SK-N-SH (cell line): ENCODE data around the gene CHAT.

Source experiments
- EP300 ChIP-seq, 2 experiments: IDR thresholded peaks; 2 replicates each; pipeline versions ENCODE4 v1.4.0 to v1.6.1; 2012; ENCODE audit warnings: borderline replicate concordance in 1 of 2, low read depth in 1 of 2, low read length in 1 of 2
- FOSL2 ChIP-seq: IDR thresholded peaks from 2 replicates; pipeline ENCODE4 v1.4.0; 2012; ENCODE audit warnings: low read depth, mild to moderate bottlenecking, moderate library complexity, borderline replicate concordance
- NFIC ChIP-seq: IDR thresholded peaks from 2 replicates; pipeline ENCODE4 v1.4.0; 2012; ENCODE audit warnings: borderline replicate concordance
- RAD21 ChIP-seq: IDR thresholded peaks from 2 replicates; pipeline ENCODE4 v1.6.1; 2012; ENCODE audit warnings: mild to moderate bottlenecking, low read length
- RFX5 ChIP-seq: IDR thresholded peaks from 2 replicates; pipeline ENCODE4 v1.6.1; 2012; ENCODE audit warnings: mild to moderate bottlenecking, improper control_type of control experiment, low read length
- SMC3 ChIP-seq: IDR thresholded peaks from 2 replicates; pipeline ENCODE4 v1.6.1; 2012; ENCODE audit warnings: low read depth, low read length, improper control_type of control experiment
- TAF1 ChIP-seq: IDR thresholded peaks from 2 replicates; pipeline ENCODE4 v1.6.1; 2012; ENCODE audit warnings: low read depth, mild to moderate bottlenecking, low read length, moderate library complexity, borderline replicate concordance
- TF ChIP-seq, protein P1 (sequence below): fragments of 200-600 bp; sonication (generic); IDR thresholded peaks from 2 replicates; pipeline ENCODE4 v1.6.1; 2017; ENCODE audit warnings: antibody characterized with exemption, mild to moderate bottlenecking, moderate library complexity

DNA sequence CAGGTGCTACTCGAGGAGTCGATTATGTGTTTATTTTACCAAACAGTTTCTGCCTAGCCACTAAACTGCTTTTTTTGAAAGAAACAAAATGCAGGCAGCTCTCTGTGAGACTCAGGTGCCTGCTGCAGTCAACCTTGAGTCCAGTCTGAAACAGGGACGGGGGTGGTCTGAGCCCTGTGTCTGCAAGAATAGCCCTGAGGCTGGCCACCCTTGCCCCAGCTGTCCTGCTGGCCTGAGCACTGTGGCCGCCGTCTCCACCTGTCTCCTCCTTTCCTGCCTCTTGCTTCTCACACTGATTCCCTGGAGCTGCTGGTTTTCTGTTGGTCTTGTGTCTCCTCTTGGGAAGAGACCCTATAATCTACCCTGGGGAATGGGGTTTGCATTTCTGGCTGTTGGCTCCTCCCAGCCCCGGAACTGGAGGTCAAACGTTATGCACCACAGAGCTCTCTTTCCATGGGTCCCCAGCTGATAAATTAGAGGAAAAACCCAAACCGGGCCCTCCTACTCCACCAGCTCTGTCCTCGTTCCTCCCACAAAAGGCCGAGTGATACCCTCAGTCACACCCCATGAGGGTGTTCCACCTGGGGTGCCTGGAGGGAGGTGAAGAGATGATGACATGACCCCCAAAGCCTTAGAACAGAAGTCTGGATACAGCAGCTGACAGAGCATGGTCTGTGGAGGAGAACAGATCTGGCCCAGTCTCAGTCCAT is 18.7 kb upstream of the CHAT start:
- TF ChIP-seq RFX5, result no peak
- TF ChIP-seq SMC3, result no peak
- TF ChIP-seq, protein P1, sequence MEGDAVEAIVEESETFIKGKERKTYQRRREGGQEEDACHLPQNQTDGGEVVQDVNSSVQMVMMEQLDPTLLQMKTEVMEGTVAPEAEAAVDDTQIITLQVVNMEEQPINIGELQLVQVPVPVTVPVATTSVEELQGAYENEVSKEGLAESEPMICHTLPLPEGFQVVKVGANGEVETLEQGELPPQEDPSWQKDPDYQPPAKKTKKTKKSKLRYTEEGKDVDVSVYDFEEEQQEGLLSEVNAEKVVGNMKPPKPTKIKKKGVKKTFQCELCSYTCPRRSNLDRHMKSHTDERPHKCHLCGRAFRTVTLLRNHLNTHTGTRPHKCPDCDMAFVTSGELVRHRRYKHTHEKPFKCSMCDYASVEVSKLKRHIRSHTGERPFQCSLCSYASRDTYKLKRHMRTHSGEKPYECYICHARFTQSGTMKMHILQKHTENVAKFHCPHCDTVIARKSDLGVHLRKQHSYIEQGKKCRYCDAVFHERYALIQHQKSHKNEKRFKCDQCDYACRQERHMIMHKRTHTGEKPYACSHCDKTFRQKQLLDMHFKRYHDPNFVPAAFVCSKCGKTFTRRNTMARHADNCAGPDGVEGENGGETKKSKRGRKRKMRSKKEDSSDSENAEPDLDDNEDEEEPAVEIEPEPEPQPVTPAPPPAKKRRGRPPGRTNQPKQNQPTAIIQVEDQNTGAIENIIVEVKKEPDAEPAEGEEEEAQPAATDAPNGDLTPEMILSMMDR, result no peak
- no peak for TF ChIP-seq TAF1
- TF ChIP-seq RAD21, result no peak
- TF ChIP-seq EP300 (IDR thresholded peaks at IDR 0.05; ENCODE audit: borderline replicate concordance in 1 of 2, low read depth in 1 of 2, low read length in 1 of 2), result no peak
- TF ChIP-seq FOSL2, result no peak
- TF ChIP-seq NFIC, result no peak
